GM18873 (cell line): ENCODE data around the gene NUMA1.

Experiments
- ATAC-seq: cut with Tn5 transposase; IDR thresholded peaks from one replicate; pipeline ENCODE4 v1.9.1; 2021; ENCODE audit warnings: mild to moderate bottlenecking, moderate library complexity, moderate number of reproducible peaks; ENCODE audit not compliant: unreplicated experiment, low FRiP score

NUMA1 gene

DNA sequence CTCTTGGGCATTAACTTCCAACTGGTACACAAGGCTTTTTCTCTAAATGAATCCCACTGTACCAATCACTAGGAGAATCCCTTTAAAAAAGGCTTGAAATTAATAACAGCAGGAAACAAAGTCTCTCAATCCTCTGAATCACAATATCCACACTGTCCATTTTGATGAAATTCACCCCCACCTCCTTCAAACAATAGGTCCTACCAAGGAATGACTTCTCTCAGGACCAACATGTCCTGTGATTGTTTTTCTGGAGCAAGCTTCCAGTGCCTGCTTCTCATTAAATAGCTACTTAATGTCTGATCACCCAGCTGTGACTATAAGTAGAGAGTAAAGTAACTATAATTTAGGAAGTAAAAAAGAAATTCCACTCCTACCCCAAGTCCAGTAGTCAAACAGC is 13.1 kb downstream of the NUMA1 start:
- ATAC-seq, result no peak

DNA sequence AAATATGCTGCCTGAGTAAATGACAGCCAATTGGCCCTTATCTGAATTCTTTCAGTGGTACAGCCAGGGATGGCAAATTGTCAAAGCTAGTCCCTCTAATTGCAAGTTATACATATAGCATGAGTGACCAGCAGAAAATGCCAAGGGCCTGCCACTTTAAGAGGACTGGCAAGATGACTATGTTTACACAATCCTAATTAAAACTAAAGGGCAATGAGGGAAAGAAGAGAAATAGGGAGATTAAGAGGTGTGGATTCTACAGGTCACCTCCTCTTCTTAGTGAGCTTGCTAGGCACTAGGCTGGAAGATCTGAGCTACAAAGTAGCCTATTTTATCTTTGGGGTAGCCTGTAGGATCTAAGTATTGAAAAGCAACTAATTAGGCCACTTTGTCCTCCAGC is 13.5 kb downstream of the NUMA1 start:
- ATAC-seq, result no peak

DNA sequence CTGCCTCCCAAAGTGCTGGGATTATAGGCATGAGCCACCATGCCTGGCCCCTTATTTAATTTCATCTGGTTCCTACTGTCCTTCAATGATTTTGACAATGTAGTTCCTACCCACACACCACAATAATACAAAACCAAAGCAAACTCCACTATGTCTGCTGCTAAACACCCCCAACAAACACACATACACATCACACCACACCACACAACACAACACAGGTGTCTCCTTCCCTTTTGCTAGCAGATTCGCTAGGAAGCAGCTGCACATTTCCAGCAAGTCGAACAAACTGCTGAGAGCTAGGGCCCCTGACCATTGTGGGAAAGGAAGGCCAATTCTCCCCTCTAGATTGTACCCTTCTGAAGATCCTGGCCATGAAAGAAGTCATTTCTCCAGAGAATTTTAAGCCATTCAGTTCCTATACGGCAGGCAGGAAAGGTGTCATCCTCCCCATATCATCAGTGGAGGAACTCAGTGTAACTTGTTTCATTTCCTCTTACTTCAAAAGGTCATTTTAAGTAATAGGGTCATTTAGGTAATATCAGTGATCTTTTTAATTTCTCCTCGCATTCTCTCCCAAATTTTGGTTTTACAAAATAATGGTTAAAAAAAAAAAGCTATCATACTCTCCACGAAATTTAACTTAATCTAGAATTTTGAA is 18.5 kb downstream of the NUMA1 start:
- ATAC-seq, result no peak

DNA sequence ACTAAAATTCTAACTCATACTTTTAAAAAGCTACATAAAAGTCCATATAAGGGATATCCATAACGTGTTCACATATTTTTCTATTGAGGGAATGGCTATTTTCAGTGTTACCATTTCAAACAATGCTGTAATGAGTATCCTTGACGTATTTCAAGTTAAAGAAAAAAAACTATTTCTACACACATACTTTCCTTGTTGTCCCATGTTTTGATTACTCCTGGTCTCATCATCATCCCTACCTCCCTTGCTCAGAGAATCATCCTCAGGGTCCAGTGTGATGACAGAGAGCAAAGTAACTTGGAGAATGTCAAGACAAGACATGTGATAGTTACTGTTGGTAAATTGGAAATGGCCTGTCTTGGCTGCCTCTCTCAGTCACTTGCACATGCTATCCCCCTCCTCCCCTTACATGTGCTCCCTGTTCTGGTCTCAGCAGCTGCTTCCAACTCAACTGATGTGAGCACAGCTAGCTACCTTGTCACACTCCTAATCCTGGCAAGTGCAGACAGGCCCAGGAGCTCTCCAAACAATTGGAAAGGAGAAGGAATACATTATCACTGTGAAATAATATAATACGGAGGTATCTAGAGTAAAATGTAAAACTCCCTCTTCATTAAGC is 21.8 kb downstream of the NUMA1 start:
- no peak for ATAC-seq

DNA sequence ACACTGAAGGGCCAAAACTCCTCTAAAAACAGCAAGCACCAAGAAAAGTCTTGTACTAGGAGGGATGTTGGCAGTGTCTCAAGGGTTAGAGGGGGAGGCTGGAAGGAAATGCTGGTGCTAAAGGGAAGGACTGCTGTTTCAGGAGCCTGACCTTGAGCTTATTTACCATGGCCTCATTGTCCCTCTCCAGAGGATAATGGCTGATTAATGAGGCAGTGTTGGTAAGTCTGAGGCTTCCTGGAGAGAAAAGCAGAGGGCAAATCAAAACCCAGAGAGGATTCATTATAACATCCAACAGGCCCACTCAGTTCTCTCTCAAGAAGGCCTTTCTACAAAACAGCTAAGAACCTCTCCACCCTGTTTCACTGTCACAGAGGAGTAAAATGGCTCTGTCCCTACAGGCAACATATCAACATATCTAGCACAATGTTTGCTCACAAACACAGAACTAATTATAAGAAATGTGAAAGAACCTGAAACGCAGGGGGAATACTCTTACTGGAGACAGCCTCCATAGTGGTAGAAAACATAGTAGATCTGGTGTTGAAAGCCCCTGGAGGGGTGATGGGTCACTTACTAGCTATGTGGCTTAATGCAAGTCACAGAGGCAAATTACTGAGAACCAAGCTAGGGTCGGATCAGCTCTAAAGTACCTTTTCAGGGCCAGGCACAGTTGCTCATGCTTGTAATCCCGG is 31.4 kb downstream of the NUMA1 start:
- ATAC-seq, result no peak

GRCh38 chr11:72045849-72046248 is 34.5 kb downstream of the NUMA1 start:
- ATAC-seq, result no peak

DNA sequence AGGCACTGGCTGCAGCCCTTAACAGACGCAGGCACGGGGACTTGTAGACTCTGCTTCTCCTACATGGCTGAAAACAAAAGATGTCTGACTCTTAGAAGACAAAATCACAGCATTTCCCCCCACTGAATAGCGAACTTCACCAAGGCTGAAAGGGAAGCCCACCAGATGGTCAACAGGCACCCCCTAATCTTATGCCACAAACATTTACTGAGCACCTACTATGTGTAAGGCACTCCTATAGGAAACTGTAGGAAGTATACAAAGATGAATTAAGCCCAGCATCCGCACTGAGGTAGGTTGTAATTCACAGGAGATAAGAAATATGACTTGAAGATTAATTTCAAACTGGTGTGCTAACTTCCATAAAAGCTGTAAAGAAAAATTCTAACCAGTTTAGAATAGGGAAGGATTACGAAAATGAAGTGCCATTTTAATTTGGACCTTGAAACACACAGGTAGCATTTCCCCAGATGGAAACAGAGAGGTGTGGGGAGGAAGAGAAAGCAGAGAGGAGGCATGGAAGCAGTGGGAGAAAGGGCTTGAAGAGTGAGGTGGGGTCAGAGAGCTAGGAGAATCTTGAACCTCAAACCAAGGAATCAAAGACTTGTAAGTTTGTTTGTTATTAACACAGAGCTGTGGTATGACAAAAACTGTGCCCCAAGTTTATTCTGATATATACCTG is 38.1 kb downstream of the NUMA1 start:
- ATAC-seq, result no peak

DNA sequence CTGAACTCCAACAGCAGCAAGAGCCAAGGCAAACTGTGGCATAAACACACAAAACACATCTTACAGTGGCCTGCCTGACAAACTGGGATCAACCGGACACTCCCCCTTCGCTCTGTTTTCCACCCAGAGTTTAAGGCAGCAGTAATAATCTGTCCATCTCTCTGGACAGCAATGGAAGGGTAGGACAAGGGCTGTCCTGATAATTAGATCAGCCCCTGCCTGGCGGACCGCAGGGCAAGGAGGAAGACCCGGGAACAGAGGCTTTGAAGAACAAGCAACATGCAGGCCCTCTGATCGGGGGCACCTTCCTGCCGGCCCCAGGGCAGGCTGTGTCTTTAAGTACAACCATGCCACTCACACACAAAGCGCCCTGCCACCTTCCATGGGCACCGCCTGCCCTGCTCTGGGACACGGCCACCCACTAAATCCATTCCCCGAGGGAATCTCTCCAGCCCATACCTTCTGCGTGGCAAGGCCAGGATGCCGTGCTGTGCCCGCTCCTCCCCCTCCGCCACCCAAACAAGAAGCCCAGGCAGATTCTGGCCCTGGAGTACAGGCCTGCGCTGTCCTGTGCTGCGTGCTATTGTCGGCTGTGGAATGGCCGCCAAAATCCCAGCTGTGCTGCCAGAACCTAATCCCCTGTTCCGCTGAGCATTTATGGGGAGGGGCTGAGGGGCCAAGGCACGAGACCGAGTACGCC is 38.8 kb downstream of the NUMA1 start:
- no peak for ATAC-seq

DNA sequence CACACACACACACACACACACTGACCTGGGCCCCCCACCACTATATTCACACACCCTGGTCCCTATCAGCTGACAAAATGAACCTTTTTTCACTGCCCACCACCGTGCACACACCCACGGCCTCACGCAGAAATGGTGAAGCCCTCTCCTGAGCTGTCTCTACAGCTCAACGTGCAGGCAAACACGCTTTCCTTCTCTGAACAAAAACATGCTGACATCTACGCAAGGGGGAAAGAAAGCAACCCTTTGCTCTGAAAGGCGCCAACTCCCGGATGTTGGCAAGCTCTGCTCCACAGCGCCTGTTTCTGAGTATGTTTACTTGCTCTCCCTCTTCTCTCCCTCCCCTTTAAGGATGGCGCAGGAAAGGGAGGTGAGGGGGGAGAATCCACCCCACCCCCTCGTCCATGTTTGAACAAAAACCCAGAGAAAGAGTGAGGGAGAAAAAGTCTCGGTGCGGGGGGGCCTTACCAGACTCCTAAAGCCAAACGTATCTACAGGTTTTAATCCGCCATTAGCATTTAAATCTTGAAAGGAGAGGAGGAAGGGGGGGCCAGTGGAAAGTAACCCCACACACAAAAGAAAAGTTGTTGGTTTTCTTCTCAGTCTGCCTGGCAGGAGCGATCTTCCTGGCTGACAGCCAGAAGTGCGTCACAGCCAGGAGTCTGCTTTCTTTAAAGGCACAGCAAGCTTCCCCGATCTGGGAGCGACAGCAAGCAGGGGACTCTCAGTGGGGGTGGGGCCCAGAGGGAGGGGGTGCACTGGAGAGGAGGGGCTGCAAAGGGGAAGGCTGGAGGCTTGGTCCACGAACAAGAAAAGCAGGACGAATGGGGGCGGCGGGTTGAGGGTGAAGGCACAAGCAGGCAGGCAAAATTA is 39.6 kb downstream of the NUMA1 start:
- ATAC-seq, result no peak

DNA sequence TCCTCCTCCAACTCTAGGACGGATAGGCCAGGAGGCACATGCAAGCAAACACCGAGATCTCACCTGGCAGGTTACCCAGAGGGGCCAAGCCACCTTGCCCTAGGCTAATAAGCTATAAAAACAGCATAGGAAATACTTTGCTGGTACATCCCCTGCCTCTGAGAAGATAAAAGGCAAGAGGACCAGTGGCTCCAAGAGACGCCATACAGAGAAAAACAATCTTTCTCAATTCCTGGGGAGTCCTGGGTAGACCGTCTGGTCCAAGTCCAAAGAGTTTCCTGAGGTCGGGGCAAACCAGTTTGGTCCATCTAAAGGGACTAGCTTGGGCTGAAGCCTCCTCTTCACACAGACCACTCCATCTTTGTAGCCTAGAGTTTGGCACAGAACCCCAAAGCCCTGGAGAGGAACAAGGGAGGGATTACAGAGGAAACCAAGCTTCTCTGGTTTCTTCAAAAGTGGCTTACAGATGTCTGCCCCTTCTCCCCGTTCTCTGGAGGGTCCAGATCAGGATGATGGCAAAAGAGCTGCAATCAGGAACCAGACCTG is 40.4 kb downstream of the NUMA1 start:
- ATAC-seq, result no peak

- ATAC-seq, result no peak
Measured at GRCh38 chr11:72039031-72039855, 41.1 kb downstream of the NUMA1 start.

DNA sequence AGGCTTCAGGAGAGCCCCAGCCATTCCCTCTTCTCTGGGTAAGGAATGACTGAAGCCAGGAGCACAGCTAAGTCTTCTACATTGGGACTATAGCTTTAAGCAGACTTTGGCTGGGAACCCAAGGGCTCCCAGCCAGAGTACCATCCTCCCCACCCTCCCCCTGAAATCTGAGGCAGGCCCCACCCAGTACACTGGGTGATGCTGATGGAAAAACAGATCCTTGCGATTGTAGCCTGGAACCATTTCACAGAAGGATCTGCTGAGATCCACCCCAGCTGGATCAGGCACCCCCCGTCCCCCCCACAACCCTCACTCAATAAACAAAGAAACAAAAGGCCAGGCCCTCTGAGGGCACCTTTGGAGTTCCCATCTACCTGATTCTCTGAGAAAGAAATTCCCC is 41.9 kb downstream of the NUMA1 start:
- ATAC-seq, result no peak

DNA sequence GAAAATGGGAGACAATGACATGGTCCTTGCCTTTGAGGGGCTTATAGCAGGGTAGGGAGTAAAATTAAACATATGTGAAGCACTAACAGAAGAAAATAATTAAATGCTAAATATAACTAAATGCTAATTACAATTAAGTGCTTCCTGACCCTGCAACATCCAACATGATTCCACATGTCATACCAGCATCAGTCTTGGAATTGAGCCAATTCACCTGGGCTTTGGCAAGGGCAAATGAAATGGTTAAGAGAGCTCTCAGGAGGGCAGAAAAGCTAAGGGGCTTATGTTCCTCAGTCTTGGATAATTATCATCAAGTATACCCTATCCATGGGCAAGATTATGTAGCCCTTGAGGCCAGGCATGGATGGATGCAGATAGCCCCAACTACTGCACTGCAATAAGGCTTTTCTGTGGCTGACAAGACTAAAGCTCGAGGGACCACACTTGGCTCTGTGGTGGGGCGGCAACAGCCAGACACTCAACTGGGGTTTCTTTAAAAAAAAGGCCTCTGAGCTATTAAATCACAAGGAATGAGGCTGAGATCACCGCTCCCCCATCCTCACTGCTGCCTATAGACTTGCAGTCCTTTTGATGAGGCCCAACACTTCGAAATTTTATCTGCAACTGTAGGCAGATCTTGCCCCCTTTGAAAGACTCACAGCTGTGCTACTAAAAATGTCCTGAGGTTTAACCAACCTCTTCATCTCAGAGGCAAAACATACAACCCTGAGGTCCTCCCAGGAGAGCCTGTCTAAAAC is 42.6 kb downstream of the NUMA1 start:
- ATAC-seq, result no peak

GRCh38 chr11:72036687-72037086 is 43.7 kb downstream of the NUMA1 start:
- ATAC-seq, result no peak

- ATAC-seq, result no peak
Measured at GRCh38 chr11:72030472-72031045, 49.8 kb downstream of the NUMA1 start.

DNA sequence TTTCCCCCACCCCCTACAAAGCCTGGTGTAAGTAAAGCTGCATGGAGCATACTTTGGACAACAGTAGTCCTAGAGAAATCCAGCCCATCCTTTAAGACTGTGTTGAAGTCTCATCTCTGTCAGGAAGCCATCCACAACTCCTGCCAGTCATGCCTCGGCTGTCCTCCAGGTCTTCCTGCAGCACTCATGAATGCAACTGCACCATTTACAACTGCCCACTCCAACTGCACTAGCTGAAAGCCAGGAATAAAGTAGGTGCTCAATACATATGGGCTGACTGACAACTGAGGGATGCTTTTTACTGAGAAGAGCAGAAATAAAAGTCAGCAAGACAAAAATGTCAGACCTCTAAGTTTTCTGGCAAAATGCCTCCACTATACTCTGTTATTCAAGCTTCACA is 54.3 kb downstream of the NUMA1 start:
- no peak for ATAC-seq

DNA sequence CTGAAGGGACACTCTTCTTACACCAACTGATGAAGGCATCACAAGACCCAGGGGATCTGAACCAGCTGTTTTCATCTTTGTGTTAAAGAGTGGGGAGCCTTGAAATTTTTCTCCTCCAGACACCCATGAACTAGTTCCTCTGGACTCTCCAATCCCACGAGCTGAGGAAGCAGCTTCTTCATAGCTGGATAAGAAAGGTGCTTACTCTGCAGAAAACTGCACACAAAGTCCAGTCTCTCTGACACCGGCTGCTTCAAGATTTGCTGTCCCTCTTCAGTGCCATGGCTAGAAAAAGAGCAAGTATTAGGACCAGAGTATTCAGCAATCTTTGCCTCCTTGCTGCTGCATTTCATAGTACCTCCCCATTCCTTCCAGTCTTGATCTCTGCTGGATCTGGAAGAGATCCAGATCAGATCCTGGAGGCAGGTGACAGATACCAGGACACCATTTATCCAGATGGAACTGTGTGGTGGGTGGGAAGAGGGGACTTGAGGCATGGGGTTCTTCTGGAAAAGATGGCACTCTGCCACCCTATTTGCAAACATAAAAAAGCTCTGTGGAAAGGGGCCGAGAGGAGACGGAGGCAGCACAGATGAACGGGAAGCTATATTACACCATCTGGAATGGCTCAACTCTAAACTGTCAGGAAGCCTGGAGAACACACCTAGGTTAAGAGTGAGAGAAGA is 56.1 kb downstream of the NUMA1 start:
- no peak for ATAC-seq
